ENCODE results near the gene GMDS. TPM values are rescaled to one million over a fixed set of nuclear protein-coding genes. Genes with fewer than 3 reads are reported as not detected.

Gene GMDS
- total RNA-seq, 5 donors from 2014 or later (not counting 1 experiment from before 2014, with no cell fraction given), result 12.9 to 21.5 (median 14.6) TPM

DNA sequence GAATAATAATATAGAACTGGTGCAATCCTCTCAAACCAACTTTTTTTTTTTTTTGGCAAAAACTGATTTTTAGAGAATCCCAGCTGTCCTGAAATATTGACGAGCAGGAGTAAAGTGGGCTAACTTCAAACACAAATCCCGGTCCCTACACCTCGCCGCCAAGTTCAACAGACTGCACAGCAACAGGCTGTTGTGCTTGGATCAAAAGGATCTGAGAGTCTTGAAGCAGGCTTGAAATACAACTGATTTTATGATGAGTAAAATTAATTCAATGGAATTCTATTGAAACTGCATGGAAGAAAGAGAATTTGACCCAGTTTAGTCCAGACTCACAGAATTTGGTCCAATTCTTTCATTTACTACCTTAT lies 463.6 kb downstream of the GMDS start:
- Histone ChIP-seq H3K4me1 (ENCODE audit: control insufficient read depth in 1 of 2, extremely low read depth in 1 of 2, insufficient read depth in 2 of 2, low read length in 2 of 2) (no peaks in the 10 kb centered on the region), H3K9me3 (no peaks in the 10 kb centered on the region), H3K27me3 (replicated peaks in 1 of 2; ENCODE audit: control insufficient read depth in 2 of 2, extremely low read depth in 1 of 2, insufficient read depth in 2 of 2, low read length in 1 of 2) (no peaks in the 10 kb centered on the region), H3K4me3 (ENCODE audit: control insufficient read depth in 1 of 2, extremely low read depth in 1 of 2, low read length in 1 of 2) (no peak overlapping the region), H3K27ac (ENCODE audit: low read length) (no peak overlapping the region), H3K36me3 (ENCODE audit: control insufficient read depth in 2 of 2, extremely low read depth in 1 of 2, insufficient read depth in 1 of 2, low read length in 1 of 2) (no peaks in the 10 kb centered on the region)
- H3K9me3 Mint-ChIP-seq, result no peaks in the 10 kb centered on the region
- POLR2A ChIA-PET, result no interaction called here
- H3K27ac Mint-ChIP-seq, result no peak overlapping the region
- H3K4me3 Mint-ChIP-seq, result no peak overlapping the region
- no peaks in the 10 kb centered on the region for H3K27me3 Mint-ChIP-seq
- CTCF ChIA-PET, result interaction anchor here in 1 of 2 donors (1.1 kb wide), 1 partner anchor 12 kb away, joined by 3 read pairs; no protein-coding TSS in a partner anchor
- 100% methylated on average over 3 of the region's 4 CpGs for WGBS (ENCODE audit: insufficient coverage)
- DNase-seq (no peak), ATAC-seq (replicated peaks in 1 of 4) (no peak)
- peaks cover 0 to 4% (median 1%) of the 10 kb centered on the region in 3 donors for H3K4me1 Mint-ChIP-seq
- H3K36me3 Mint-ChIP-seq, result peaks cover 11% of the 10 kb centered on the region

DNA sequence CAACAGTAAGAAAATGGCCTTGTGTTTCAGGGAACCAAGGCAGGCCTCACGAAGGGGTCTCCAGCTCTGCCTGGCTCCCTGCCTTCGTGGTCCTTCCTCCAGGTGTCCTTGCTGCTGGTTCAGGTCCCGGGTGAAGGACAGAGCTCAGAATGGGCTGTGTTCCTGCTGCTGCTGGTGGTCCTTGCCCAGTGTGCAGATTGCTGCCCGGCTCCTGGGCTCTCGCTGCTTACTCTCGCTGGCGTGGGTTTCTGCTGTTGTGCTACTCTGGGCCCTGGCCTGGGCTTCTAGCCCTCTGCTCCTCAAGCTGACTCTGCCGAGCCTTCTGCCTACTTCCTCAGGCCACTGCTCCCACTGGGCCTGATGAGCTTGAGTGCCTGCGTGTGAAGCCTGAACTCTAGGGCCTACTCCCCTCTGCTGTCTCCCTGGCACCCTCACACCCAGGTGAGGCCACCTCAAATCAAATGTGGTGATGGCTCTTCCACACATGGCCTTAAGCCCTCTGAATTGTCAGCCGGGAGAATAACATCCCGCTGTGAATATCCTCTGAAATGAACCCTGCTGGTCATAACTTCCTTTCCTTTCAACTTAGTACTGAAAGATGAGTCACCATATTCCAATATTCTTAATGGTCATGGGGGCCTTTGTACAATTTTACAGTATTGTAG lies 464.1 kb downstream of the GMDS start:
- peaks cover 0 to 2% (median 0%) of the 10 kb centered on the region in 3 donors for H3K4me1 Mint-ChIP-seq
- no peaks in the 10 kb centered on the region for H3K27me3 ChIP-seq (replicated peaks in 1 of 2; ENCODE audit: control insufficient read depth in 2 of 2, extremely low read depth in 1 of 2, insufficient read depth in 2 of 2, low read length in 1 of 2)
- 98% methylated on average over 9 of the region's 11 CpGs for WGBS (ENCODE audit: insufficient coverage)
- H3K27ac Mint-ChIP-seq, result no peak overlapping the region
- no peaks in the 10 kb centered on the region for H3K27me3 Mint-ChIP-seq
- ChIA-PET POLR2A (no interaction called here), CTCF (no interaction called here)
- no peak overlapping the region for H3K27ac ChIP-seq (ENCODE audit: low read length)
- no peak overlapping the region for H3K4me3 ChIP-seq (ENCODE audit: control insufficient read depth in 1 of 2, extremely low read depth in 1 of 2, low read length in 1 of 2)
- no peak for DNase-seq
- no peak overlapping the region for H3K4me3 Mint-ChIP-seq
- no peaks in the 10 kb centered on the region for H3K4me1 ChIP-seq (ENCODE audit: control insufficient read depth in 1 of 2, extremely low read depth in 1 of 2, insufficient read depth in 2 of 2, low read length in 2 of 2)
- H3K36me3 ChIP-seq (ENCODE audit: control insufficient read depth in 2 of 2, extremely low read depth in 1 of 2, insufficient read depth in 1 of 2, low read length in 1 of 2), result no peaks in the 10 kb centered on the region
- peaks cover 11% of the 10 kb centered on the region for H3K36me3 Mint-ChIP-seq
- no peaks in the 10 kb centered on the region for H3K9me3 Mint-ChIP-seq
- no peaks in the 10 kb centered on the region for H3K9me3 ChIP-seq
- ATAC-seq (replicated peaks in 1 of 4), result no peak

DNA sequence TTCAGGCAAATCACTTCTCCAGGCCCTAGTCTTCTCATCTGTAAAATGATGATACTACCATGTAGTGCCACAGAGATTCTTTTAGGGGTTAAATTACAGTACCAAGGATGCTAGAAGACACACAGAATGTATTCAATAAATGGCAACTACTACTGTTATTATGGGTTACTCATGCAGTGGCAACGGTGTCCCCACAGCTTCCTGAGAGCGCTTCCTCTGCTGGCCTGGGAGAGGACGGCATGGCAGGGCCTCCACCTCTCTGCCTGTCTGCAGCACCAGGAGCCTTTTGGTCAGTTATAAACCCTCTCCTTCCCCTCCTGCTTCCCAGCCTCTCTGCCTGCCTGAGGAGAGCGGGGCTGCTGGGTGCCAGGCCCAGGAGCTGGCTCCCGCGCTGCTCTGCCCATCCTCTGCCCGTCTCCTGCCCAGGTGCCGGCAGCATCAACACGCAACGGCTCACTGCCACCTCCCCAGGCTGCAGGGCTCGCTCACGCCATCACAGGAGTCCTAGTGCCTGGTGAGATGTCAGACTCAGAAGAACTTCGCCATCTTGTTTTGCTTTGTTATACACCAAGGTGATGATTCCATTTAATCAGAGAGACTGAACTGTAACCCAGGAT lies 465.0 kb downstream of the GMDS start:
- Histone ChIP-seq H3K36me3 (ENCODE audit: control insufficient read depth in 2 of 2, extremely low read depth in 1 of 2, insufficient read depth in 1 of 2, low read length in 1 of 2) (no peaks in the 10 kb centered on the region), H3K9me3 (no peaks in the 10 kb centered on the region), H3K27ac (ENCODE audit: low read length) (no peak overlapping the region), H3K27me3 (replicated peaks in 1 of 2; ENCODE audit: control insufficient read depth in 2 of 2, extremely low read depth in 1 of 2, insufficient read depth in 2 of 2, low read length in 1 of 2) (no peaks in the 10 kb centered on the region), H3K4me3 (ENCODE audit: control insufficient read depth in 1 of 2, extremely low read depth in 1 of 2, low read length in 1 of 2) (no peak overlapping the region), H3K4me1 (ENCODE audit: control insufficient read depth in 1 of 2, extremely low read depth in 1 of 2, insufficient read depth in 2 of 2, low read length in 2 of 2) (peaks cover 0 to 2% of the 10 kb centered on the region in 2 experiments)
- Mint-ChIP-seq H3K27me3 (no peaks in the 10 kb centered on the region), H3K9me3 (no peaks in the 10 kb centered on the region), H3K27ac (no peak overlapping the region), H3K36me3 (peaks cover 10% of the 10 kb centered on the region), H3K4me1 (peaks cover 2 to 4% (median 3%) of the 10 kb centered on the region in 3 donors), H3K4me3 (no peak overlapping the region)
- WGBS (ENCODE audit: insufficient coverage), result 88% methylated on average over 11 of the region's 13 CpGs
- POLR2A ChIA-PET, result no interaction called here
- ATAC-seq (replicated peaks in 1 of 4) (no peak), DNase-seq (no peak)
- CTCF ChIA-PET, result no interaction called here

DNA sequence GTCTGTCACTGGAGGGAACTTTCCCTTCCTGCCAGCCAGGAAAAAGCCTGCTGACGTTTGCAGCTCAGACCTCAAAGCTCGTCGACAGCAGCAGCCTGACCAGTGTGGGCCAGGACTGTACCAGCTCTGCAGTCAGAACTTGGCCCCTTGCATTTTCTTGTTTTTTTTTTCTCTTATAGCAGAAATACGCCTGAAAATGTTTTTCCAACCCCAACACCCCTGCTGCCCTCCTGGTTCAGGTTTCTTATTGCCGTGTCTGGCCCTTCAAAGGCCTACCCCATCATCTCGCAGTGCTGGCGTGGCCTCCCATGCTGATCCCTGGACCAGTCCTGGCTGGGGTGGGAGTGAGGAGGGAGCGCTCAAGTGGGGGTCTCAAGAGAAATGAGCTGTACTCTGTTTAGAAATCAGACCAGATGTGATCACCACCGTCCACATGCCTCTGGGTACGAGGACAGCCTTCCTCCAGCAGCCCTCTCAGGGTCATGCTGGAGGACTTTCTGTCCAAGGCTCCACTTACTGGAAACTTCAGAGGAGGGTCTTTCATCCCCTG lies 466.6 kb downstream of the GMDS start:
- ATAC-seq (replicated peaks in 1 of 4) (no peak), DNase-seq (no peak)
- Histone ChIP-seq H3K27ac (ENCODE audit: low read length) (no peak overlapping the region), H3K4me1 (ENCODE audit: control insufficient read depth in 1 of 2, extremely low read depth in 1 of 2, insufficient read depth in 2 of 2, low read length in 2 of 2) (peaks cover 0 to 15% of the 10 kb centered on the region in 2 experiments), H3K27me3 (replicated peaks in 1 of 2; ENCODE audit: control insufficient read depth in 2 of 2, extremely low read depth in 1 of 2, insufficient read depth in 2 of 2, low read length in 1 of 2) (no peaks in the 10 kb centered on the region), H3K36me3 (ENCODE audit: control insufficient read depth in 2 of 2, extremely low read depth in 1 of 2, insufficient read depth in 1 of 2, low read length in 1 of 2) (no peaks in the 10 kb centered on the region), H3K4me3 (ENCODE audit: control insufficient read depth in 1 of 2, extremely low read depth in 1 of 2, low read length in 1 of 2) (no peak overlapping the region), H3K9me3 (no peaks in the 10 kb centered on the region)
- Mint-ChIP-seq H3K4me3 (no peak overlapping the region), H3K9me3 (no peaks in the 10 kb centered on the region), H3K4me1 (peaks cover 18 to 20% (median 19%) of the 10 kb centered on the region in 3 donors), H3K27ac (no peak overlapping the region), H3K36me3 (peaks cover 9% of the 10 kb centered on the region), H3K27me3 (no peaks in the 10 kb centered on the region)
- POLR2A ChIA-PET, result no interaction called here
- CTCF ChIA-PET, result no interaction called here
- 90% methylated on average over 5 of the region's 10 CpGs for WGBS (ENCODE audit: insufficient coverage)

DNA sequence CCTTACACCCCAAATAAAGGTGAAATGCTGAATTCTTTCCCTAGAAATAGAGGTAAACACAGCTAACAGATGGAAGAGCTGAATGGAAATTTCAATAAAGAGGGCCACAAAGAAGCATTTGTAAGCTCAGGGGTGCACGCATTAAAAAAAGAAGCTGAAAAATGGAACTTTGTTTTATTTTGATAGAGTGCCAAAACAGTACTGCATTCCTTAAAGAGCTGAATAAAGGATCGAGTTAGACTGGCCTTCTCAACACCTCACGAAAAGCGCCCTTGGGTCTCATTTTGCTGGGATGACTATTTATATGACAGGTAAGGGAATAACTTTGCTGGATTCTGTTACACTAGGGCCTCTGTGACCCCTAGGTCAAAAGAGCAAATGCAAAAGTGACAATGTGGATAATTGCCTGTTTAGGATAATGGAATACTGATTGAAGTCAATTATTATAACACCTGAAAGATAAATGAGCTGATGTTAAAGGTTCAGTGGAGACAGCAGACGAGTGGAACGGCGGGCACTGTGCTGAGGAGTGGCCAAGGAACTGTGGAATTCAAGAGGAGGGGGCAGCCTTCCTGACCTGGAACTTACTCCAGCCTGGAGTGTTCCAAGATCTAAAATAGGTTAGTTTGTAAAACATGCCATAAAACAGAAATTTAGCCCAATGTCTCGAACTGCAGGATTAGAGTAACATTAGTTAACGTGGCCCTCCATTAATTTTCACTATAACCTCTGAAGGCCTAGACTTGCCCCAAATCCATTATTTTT lies 467.3 kb downstream of the GMDS start:
- Mint-ChIP-seq H3K4me1 (peaks cover 25 to 26% (median 26%) of the 10 kb centered on the region in 3 donors), H3K36me3 (peaks cover 9% of the 10 kb centered on the region), H3K4me3 (no peak overlapping the region), H3K9me3 (no peaks in the 10 kb centered on the region), H3K27me3 (no peaks in the 10 kb centered on the region), H3K27ac (no peak overlapping the region)
- no peak for DNase-seq
- peaks cover 3 to 20% of the 10 kb centered on the region in 2 experiments for H3K4me1 ChIP-seq (ENCODE audit: control insufficient read depth in 1 of 2, extremely low read depth in 1 of 2, insufficient read depth in 2 of 2, low read length in 2 of 2)
- no peak for ATAC-seq (replicated peaks in 1 of 4)
- H3K27me3 ChIP-seq (replicated peaks in 1 of 2; ENCODE audit: control insufficient read depth in 2 of 2, extremely low read depth in 1 of 2, insufficient read depth in 2 of 2, low read length in 1 of 2), result no peaks in the 10 kb centered on the region
- WGBS (ENCODE audit: insufficient coverage), result 94% methylated on average over 6 of the region's 9 CpGs
- CTCF ChIA-PET, result interaction anchor here in 1 of 2 donors (0.6 to 1.1 kb wide), 2 partner anchors 33 to 320 kb away, joined by 3 read pairs; no protein-coding TSS in a partner anchor
- POLR2A ChIA-PET, result no interaction called here
- H3K4me3 ChIP-seq (ENCODE audit: control insufficient read depth in 1 of 2, extremely low read depth in 1 of 2, low read length in 1 of 2), result no peak overlapping the region
- no peaks in the 10 kb centered on the region for H3K36me3 ChIP-seq (ENCODE audit: control insufficient read depth in 2 of 2, extremely low read depth in 1 of 2, insufficient read depth in 1 of 2, low read length in 1 of 2)
- H3K9me3 ChIP-seq, result no peaks in the 10 kb centered on the region
- H3K27ac ChIP-seq (ENCODE audit: low read length), result no peak overlapping the region

DNA sequence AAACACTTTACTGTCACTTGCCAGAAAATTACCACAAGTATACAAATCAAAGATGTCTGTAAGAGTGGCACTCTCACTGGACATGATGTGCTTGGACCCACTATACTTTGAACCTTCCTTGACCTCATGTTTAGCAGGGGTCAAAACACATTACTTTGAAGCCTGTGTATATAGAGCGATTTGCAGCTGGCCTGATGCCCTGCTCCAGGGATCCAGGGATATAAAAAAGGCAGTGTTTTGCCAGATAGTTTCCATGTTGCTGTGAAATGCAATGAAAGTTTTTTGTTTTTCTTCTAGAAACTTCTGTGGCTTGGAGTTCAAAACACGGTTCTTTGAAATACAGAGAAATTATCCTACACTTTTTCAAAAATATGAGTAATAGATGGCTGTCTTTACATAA lies 470.0 kb downstream of the GMDS start:
- H3K27me3 Mint-ChIP-seq, result no peaks in the 10 kb centered on the region
- peaks cover 8 to 44% of the 10 kb centered on the region in 2 experiments for H3K4me1 ChIP-seq (ENCODE audit: control insufficient read depth in 1 of 2, extremely low read depth in 1 of 2, insufficient read depth in 2 of 2, low read length in 2 of 2)
- ChIA-PET POLR2A (no interaction called here), CTCF (no interaction called here)
- H3K4me3 ChIP-seq (ENCODE audit: control insufficient read depth in 1 of 2, extremely low read depth in 1 of 2, low read length in 1 of 2), result no peak overlapping the region
- no peak for ATAC-seq (replicated peaks in 1 of 4)
- H3K36me3 ChIP-seq (ENCODE audit: control insufficient read depth in 2 of 2, extremely low read depth in 1 of 2, insufficient read depth in 1 of 2, low read length in 1 of 2), result no peaks in the 10 kb centered on the region
- H3K27me3 ChIP-seq (replicated peaks in 1 of 2; ENCODE audit: control insufficient read depth in 2 of 2, extremely low read depth in 1 of 2, insufficient read depth in 2 of 2, low read length in 1 of 2), result no peaks in the 10 kb centered on the region
- no peak overlapping the region for H3K27ac ChIP-seq (ENCODE audit: low read length)
- no CpG with 5 or more reads among the region's 2 CpGs for WGBS (ENCODE audit: insufficient coverage)
- peaks cover 6% of the 10 kb centered on the region for H3K36me3 Mint-ChIP-seq
- H3K9me3 ChIP-seq, result no peaks in the 10 kb centered on the region
- no peaks in the 10 kb centered on the region for H3K9me3 Mint-ChIP-seq
- H3K27ac Mint-ChIP-seq, result no peak overlapping the region
- DNase-seq, result no peak
- H3K4me3 Mint-ChIP-seq, result no peak overlapping the region
- H3K4me1 Mint-ChIP-seq, result peaks cover 48 to 51% (median 49%) of the 10 kb centered on the region in 3 donors

All from T-cell (primary cell).